Measurements from ENCODE around the gene CIAO3.

The CIAO3 gene

DNA sequence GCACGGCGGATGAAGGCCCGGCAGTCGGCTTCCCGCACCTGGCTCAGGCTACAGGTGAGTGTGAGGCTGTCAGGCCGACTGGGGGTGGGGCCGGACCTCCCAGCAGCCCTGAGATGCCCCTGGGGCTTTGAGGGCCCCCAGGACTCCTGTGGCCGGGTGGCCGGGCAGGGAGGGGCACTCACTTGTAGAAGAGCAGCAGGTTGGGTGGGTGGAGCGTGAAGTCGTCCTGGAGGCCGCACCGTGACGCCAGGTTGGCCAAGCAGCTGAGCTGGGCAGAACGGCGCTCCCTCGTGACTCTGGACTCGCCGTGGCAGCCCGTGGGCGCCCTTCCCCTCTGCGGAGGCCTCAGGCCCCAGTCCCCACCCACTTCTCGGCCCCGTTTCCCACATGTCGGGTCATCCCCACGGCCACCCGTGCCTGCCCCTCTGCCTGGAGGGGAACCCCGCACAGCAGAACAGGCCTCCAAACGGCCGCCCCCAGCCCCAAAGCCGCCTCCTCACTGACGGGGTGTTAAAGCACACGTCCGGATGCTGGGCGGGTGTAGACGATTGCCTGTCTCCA is 34.5 kb upstream of the CIAO3 start:
- DNase-seq: no peak

DNA sequence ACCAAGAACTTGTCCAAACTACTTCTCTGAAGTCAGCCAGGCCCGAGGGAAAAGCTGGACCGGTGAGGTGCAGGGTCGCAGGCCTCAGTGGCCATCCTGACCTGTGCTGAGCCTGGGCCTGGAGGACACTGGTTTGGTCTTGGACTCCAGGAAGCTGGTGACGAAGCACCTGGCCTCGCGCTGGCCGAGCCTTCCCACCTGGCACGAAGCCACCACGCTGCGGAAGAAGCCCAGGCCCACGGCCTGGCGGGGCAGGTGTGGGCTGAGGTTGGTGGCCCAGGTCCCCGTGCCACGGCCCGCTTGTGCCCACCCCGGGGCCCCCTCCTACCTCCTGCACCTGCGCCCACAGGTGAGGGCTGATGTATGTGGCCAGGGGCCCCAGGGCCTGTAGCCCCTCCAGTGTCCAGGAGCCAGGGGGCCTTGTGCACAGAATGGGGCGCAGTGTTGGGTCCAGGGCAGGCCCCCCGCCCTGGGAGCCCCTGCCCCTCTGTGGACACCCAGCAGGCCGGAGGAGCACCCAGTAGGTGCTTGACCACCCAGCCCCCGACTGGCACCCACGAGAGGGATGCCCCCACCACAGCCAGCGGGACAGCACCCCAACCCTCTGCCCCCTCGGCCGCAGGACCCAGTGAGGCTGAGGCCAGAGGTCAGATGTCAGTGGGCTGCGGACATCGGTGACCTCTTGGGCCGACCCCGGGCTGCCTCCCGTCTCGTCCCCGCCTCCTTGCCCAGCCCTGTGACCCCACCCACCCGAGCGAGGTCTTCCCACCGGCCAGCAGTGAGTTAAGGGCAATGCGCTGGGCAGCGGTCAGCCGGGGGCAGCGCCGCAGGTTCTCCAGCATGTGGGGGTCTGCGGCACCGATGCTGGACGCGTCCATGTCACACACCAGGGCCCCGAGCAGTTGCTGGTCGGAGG is 33.5 kb upstream of the CIAO3 start:
- no peak for DNase-seq

DNA sequence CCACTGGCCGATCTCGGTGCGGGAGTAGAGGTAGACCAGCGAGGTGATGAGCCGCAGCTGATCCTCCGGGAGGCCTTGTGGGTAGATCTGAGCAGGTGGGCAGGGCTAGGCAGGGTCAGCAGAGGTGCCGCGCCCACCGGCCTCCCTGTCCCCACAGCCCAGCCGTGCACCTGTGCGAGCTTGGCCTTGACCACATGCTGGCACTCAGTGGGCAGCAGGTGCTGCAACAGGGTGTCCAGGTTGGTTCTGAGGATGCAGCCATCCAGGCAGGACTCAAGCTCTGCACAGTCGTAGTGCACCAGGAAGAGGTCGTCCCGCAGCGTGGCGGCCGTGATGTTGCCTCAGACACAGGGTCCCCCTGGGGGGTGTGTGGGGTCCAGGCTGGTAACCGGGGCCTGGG is 32.2 kb upstream of the CIAO3 start:
- no peak for DNase-seq

DNA sequence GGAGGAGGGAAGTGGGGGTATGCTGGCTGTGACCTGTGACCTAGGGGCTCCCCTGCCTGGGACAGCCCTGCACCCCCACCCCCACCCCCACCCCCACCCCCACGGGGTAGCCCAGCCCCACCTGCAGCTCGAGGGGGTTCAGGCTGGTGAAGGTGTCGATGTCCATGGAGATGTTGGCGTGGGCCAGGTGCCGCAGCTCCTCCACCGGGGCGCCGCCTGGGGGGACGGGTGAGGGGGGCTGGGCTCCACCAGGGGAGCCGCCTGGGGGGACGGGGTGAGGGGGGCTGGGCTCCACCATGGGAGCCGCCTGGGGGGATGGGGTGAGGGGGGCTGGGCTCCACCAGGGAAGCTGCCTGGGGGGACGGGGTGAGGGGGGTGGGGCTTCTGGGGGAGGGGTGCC is 29.6 kb upstream of the CIAO3 start:
- no peak for DNase-seq

DNA sequence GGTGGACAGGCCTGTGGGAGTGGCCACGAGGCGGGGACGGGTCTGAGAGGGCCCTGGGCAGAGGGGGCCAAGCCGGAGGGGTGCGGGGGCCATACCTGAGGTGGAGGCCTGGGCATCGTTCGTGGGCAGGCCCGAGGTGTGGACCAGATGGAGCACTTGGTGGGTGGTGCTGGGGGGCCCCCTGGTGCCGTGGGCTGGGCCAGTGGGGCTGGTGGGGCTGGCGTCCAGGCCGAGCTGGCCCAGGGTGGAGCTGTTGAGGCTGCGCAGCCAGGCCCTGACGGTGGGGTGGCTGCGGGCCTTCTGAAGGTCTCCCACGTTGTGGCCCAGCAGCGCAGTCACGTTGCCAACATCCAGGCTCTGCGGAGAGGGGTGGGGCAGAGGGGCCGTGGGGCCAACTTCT is 29.1 kb upstream of the CIAO3 start:
- no peak for DNase-seq

DNA sequence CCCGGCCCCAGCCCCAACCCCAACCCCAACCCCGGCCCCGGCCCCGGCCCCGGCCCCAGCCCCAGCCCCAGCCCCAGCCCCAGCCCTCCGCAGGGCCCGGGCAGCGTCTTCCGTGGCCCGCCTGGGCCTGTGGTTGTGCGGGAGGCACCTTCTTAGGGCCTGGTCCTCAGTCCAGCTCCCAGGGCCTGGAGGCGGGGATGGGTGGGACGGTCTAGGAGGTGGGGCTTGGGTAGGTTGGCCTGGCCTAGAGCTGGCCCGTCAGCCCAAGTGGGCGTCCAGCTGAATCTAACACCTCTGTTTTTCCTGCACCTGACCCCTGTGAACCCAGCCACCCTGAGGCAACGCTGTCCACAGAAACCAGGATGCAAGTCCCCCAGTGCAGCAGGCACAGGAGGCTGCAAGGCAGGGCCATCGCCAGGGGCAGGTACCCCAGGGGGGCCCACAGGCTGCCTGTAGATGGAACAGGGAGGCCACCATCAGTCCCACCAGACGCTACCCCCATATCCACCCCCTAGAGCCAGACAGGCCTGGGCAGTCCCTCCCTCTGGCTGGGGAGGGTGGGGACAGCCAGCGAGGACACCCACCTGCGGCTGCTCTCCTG is 28.5 kb upstream of the CIAO3 start:
- DNase-seq: no peak

DNA sequence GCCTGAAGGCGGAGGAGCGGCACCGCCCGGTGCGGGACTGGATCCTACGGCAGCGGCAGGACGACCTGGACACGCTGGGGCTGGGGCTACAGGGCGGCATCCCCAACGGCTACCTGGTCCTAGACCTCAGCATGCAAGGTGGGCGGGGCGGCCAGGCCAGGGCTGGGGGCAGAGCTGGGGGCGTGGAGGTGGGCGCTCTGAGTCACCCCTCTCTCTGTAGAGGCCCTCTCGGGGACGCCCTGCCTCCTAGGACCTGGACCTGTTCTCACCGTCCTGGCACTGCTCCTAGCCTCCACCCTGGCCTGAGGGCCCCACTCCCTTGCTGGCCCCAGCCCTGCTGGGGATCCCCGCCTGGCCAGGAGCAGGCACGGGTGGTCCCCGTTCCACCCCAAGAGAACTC is 27.6 kb upstream of the CIAO3 start:
- no peak for DNase-seq

DNA sequence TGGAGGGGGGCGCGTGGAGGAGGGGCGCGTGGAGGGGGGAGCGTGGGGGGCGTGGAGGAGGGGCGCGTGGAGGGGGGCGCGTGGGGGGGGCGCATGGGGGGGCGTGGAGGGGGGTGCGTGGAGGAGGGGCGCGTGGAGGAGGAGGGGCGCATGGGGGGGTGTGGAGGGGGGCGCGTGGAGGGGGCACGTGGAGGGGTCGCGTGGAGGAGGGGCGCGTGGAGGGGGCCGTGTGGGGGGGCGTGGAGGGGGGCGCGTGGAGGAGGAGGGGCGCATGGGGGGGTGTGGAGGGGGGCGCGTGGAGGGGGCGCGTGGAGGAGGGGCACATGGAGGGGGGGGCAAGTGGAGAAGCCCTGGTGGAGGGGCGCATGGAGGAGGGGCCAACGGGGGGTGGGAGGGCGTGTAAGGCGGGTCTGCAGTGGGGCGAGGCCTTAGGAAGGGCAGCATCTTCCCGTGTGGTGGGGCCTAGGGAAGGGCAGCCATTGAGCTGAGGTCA is 27.0 kb upstream of the CIAO3 start:
- DNase-seq: no peak

DNA sequence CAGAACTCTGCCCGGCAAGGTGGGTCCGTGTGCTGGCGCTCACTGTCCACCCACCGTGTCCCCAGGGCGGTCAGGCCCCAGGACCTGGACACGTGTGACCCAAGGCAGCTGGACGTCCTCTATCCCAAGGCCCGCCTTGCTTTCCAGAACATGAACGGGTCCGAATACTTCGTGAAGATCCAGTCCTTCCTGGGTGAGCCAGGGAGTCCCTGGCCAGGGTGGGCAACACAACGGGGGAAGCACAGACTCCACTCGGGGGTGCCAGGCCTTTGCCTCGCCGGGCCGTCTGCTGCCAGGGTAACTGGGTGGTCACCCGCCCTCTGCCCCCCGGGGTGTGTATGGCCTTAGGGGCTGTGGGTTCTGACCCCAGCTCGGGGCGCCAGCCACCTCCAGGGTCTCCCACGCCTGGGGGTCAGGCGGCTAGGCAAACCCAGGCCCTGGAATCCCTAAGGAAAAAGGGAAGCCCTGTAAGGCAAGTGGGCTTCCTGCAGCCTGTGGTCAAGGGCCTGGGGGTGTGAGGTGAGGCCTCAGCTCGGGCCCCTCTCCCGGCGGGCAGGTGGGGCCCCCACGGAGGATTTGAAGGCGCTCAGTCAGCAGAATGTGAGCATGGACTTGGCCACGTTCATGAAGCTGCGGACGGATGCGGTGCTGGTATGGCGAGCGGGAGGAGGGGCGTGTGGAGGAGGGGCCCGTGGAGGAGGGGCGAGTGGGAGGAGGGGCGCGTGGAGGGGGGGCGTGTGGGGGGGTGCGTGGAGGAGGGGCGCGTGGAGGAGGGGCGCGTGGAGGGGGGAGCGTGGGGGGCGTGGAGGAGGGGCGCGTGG is 26.2 kb upstream of the CIAO3 start:
- DNase-seq: no peak

DNA sequence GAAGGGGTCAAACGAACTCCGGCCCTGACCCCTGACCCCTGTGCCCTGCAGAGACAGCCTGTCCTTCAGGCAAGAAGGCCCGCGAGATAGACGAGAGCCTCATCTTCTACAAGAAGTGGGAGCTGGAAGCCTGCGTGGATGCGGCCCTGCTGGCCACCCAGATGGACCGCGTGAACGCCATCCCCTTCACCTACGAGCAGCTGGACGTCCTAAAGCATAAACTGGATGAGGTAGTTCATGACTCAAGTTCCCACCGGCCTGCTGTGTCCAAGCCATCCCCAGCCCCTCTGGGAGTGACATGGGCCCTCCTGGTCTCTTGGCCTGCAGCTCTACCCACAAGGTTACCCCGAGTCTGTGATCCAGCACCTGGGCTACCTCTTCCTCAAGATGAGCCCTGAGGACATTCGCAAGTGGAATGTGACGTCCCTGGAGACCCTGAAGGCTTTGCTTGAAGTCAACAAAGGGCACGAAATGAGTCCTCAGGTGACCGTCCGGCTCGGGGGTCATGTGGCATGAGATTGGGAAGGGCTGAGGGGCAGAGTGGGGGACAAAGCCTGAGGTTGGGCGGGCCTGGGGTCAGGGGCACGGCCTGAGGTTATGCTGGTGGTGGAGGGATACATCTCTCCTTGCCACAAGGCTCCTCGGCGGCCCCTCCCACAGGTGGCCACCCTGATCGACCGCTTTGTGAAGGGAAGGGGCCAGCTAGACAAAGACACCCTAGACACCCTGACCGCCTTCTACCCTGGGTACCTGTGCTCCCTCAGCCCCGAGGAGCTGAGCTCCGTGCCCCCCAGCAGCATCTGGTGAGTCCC is 25.4 kb upstream of the CIAO3 start:
- DNase-seq: no peak

DNA sequence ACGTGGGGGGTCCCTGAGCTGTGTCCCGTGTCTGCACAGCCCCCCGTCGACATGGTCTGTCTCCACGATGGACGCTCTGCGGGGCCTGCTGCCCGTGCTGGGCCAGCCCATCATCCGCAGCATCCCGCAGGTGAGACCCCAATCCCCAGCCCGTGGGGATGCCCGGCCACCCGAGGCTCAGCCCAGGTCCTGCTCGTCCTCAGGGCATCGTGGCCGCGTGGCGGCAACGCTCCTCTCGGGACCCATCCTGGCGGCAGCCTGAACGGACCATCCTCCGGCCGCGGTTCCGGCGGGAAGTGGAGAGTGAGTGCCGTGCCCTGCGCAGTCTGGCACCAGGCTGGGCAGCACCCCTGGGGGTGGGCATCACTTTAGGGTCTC is 24.7 kb upstream of the CIAO3 start:
- no peak for DNase-seq

DNA sequence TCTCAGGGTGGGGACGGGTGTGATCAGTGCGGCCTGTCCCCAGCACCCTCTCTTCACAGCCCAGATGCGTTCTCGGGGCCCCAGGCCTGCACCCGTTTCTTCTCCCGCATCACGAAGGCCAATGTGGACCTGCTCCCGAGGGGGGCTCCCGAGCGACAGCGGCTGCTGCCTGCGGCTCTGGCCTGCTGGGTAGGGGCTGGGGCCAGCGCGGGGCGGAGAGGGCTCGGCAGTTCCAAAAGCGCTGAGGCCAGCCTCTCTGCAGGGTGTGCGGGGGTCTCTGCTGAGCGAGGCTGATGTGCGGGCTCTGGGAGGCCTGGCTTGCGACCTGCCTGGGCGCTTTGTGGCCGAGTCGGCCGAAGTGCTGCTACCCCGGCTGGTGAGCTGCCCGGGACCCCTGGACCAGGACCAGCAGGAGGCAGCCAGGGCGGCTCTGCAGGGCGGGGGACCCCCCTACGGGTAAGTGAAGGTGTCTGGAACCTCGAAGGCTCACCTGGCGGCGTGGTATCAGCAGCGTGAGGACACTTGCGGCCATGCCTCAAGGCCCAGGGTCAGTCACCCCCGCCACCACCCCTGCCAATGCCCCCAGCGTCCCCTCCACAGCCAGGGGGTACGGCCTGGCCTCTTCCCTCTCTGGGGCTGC is 24.2 kb upstream of the CIAO3 start:
- no peak for DNase-seq

DNA sequence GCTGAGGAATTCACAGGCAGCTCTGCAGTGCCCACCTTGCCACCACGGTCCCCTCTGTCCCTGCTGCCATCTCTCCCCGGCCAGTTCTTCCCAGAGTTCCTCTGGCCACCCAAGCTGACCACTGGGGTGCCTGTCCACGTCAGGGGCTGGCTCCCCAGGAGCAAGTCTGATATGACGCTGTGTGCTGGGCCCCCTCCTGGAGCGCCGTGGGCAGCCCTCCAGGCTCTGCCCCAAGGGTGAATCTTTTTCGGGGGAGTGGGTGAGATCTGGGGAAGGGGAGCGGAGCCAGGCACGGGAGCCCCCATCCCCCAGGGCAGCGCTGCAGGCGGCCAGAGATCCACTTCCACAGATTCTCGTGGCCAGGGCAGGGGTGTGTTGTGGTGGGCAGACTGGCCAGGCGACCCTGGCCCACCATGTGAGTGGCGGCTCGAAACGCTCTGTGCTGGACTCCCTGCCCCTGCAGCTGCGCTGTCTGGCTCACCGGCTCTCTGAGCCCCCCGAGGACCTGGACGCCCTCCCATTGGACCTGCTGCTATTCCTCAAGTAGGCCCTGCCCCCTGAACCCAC is 23.5 kb upstream of the CIAO3 start:
- DNase-seq: no peak

DNA sequence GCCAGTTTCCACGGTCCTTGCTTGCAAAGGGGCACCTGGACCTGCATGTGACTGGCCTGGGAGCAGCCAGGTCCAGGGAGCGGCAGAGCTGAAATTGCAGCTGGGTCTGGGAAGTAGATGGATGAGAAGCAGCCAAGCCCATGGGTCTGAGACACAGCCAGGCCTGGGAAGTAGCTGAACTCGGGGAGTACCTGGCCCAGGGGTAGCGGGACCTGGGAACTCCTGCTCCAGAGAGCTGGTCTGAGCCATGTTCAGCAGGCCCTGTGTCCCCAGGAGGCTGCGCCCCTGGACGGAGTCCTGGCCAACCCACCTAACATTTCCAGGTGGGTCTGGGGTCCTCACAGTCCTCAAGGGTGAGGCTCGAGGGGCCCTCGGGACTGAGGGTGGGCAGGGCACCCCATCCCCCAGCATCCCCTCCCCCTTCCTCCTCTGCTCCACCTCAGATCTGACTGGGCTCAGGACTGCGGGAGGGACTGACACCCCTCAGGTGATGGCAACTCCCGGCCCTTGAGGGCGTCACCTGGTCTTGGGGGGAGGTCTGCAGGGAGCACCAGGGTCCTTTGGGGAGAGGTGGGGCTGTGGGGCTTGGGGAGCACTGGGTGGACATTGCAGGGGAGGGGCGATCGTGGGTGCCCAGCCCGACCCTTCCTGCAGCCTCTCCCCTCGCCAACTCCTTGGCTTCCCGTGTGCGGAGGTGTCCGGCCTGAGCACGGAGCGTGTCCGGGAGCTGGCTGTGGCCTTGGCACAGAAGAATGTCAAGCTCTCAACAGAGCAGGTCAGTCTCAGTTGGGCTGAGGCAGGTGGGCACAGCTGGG is 22.8 kb upstream of the CIAO3 start:
- no peak for DNase-seq

DNA sequence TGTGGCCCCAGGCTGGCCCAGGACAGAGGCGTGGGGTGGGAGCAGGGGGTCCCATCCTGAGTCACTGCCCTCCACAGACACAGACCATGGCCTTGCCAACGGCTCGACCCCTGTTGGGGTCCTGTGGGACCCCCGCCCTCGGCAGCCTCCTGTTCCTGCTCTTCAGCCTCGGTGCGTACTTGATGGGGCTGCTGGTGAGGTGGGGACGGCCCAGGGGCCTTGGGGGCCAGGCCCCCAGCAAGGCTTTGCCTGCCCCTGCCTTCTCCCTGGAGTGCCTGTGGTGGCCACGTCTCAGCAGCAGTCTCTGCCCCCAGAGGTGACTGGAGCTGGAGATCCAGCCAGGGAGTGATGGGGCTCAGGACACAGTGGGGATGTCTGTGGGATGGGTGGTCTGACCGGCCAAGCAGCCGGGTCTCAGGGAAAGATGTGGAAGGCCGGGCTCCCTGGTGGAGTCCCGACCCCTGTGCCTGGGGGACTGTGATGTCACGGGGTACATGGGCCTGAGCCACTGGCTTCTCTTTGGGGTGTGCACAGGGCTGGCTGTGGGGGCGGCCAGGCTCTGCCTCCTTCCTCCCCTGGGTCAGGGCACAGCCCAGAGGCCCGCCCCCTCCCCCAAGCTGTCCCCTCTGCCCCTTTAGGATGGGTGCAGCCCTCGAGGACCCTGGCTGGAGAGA is 21.9 kb upstream of the CIAO3 start:
- DNase-seq: no peak

DNA sequence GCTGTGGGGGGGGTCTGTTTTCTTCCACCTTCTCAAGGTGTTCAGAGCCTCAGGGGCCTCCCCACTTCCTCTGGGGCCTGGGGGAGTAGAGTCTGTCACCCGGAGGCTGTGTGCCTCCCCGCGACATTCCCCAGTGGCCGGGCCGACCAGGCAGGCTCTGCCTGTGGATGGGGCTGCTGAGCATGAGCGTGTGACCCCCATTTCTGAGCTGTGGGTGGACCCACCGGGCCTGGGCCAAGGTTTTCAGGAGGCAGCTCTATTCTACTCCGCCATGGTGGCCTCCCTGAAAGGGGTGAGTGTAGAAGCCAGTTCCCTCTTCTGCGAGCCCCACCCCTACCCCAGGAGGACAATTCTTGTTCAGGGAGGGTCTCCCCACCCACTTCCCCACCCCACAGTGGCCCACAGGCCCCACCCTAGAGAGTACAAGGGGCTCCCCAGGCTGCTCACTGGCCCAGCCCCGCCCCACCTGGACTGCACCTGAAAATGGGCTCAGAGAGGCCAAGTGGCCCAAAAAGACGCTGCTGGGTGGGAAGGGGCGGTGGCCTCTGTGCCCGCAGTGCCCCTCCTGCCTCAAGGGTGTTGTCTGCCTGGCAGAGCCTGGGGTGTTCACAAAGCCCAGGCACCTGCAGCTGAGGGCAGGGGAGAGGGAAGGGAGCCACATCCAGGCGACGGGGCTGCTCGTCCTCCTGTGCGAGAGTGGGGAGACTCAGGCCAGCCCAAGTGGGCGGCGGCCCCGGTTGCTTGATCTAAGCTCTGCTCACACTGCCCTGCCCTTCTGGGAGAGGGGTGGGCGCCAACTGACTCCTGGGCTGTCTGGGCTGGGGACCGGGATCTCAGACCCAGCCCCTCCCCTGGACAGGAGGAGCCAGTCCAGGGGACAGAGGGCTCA is 21.1 kb upstream of the CIAO3 start:
- DNase-seq: no peak

DNA sequence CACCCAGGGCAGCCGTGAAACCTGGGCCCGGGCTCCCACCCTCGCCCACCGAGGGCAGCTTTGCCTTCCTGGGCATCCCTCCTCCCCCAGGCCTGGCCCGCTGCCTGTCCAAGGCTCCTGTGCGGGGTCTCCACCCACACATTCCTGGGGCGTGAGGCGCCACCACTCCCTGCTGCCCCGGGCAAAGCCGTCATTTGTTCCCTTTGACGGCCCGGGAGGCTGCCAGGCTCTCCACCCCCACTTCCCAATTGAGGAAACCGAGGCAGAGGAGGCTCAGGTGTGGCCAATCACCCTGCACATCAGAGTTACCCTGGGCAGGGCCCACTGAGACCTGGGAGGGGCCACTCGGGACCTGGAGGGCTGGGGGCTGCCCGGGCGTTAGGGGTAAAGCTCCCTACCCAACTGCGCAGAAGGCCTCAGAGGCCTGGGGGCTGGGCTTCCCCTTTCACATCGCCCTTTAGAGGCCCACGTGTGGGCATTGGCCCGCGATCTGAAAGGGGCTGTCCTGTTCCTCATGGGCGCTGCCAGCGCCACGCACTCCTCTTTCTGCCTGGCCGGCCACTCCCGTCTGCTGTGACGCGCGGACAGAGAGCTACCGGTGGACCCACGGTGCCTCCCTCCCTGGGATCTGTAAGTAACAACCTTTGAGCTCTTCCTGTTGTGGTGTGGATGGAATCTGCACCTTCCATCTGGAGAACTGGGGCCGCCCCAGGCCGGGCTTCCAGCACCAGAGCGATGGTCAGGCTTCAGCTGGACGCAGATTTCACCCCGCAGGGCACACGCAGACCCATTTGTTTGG is 19.9 kb upstream of the CIAO3 start, which contains the start of gene MSLN:
MSLN (plus strand) TSS at position 190 of the 799 bp plus-strand sequence. CDS start 1,947 bp downstream, outside the sequence.
- DNase-seq: no peak

DNA sequence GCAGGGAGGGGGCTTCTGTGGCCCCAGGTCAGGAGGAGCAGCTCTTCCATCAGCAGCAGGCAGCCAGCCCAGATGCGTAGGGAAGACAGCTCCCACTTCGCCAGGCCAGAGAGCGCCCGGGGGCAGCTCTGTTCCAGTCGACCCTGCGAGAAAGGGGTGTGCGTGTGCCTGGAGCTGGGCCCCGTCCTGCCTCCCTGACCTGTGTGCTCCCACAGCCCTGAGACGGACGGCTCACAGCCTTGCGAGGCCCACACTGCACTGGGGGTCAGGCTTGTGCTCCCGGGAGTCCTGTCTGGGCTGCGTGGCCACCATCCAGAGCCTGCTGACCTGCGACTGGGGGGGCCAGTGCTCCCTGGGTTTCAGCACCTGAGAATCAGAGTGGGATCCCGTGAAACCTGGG is 19.3 kb upstream of the CIAO3 start:
- DNase-seq: no peak

Measured in activated CD8-positive, alpha-beta memory T cell treated with anti-CD3 and anti-CD28 coated beads, Interleukin-2, amount 50 U/mL, for 4 hours (primary cell).